Amniotic stem cell (primary cell): ENCODE measurements around the gene IL7R.
"Not testable (repeated sequence)": the region's sequence is repeated elsewhere in the genome, so short reads cannot be mapped to it uniquely, and the experiment has no call there.

Experiments used
- DNase-seq: peaks from one replicate; lab custom pipeline; 2025; lab: John Stamatoyannopoulos, UW

The IL7R gene

GRCh38 chr5:35876454-35876853, 19.8 kb downstream of the IL7R start:
- no peak for DNase-seq

GRCh38 chr5:35876922-35877321, 20.2 kb downstream of the IL7R start:
- DNase-seq = no peak

- no peak for DNase-seq
Observed at GRCh38 chr5:35877655-35878054, 21.0 kb downstream of the IL7R start.

- no peak for DNase-seq
Observed at GRCh38 chr5:35878079-35878478, 21.4 kb downstream of the IL7R start.

GRCh38 chr5:35879096-35879495, 22.4 kb downstream of the IL7R start:
- DNase-seq = no peak

- no peak for DNase-seq
Observed at GRCh38 chr5:35879649-35880048, 23.0 kb downstream of the IL7R start.

GRCh38 chr5:35880156-35880555, 23.5 kb downstream of the IL7R start:
- DNase-seq = no peak

- DNase-seq = no peak
Observed at GRCh38 chr5:35881758-35882157, 25.1 kb downstream of the IL7R start.

- peak; percentile 32 for DNase-seq
Observed at GRCh38 chr5:35884191-35884769, 27.6 kb downstream of the IL7R start.

GRCh38 chr5:35884773-35885172, 28.1 kb downstream of the IL7R start:
- DNase-seq = no peak

- DNase-seq = no peak
Observed at GRCh38 chr5:35886381-35886780, 29.7 kb downstream of the IL7R start.

GRCh38 chr5:35887321-35888100, 30.8 kb downstream of the IL7R start:
- DNase-seq = no peak

- DNase-seq = no peak
Observed at GRCh38 chr5:35890021-35891020, 33.6 kb downstream of the IL7R start.

GRCh38 chr5:35892799-35893198, 36.1 kb downstream of the IL7R start:
- not testable (repeated sequence) for DNase-seq

GRCh38 chr5:35894131-35894530, 37.4 kb downstream of the IL7R start:
- no peak for DNase-seq

GRCh38 chr5:35898952-35899660, 42.4 kb downstream of the IL7R start:
- no peak for DNase-seq

GRCh38 chr5:35899800-35900199, 43.1 kb downstream of the IL7R start:
- DNase-seq = no peak

GRCh38 chr5:35900972-35901695, 44.4 kb downstream of the IL7R start:
- DNase-seq = no peak

GRCh38 chr5:35902046-35902672, 45.5 kb downstream of the IL7R start:
- no peak for DNase-seq

GRCh38 chr5:35903631-35904203, 47.0 kb downstream of the IL7R start:
- no peak for DNase-seq
